Activated naive CD4-positive, alpha-beta T cell (primary cell): ENCODE measurements around the gene ERP27.

Experiments used
- DNase-seq, 4 experiments: peaks; one replicate each; lab custom pipeline; 2025; lab: John Stamatoyannopoulos, UW

The ERP27 gene

DNA sequence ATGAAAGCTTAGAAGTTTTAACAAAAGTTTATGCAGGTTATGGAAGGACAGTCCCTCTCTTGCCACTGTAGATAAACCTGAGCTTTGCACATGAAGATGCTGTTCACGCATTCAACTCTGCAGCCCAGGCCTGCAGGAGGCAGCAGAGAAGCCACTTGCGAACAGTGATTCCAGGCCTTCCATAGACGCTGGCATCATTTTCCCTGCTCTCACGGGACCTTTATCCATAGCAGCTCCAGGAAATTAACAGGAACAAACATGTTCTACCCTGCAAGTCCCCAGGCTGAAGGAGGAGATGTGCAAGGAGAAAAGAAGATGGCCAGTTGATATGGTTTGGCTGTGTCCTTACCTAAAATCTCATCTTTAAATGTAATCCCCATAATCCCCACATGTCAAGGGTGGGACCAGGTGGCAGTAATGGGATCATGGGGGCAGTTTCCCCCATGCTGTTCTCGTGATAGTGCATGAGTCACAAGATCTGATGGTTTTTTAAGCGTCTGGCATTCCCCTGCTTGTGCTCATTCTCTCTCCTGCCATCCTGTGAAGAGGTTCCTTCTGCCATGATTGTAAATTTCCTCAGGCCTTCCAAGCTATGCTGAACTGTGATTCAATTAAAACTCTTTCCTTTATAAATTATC is 2.0 kb downstream of the ERP27 start:
- DNase-seq, result no peak

DNA sequence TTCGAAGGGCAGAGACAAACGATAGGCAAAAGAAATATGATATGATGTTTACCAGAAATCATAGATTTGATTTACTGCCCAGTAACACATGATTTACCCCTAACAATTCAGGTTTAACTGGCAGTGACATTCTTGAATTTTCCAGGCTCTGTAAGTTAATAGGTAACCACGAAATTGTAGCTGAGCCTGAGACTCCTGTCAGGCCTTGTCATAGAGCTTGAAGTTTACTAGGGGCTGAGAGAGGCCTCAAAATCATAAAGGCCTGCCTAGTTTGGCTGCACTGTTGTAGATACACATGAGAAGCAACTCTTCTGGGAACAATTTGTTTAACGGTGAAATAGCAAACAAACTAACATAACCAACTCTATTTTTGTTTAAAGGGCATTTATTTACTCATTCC is 3.3 kb downstream of the ERP27 start:
- no peak for DNase-seq

DNA sequence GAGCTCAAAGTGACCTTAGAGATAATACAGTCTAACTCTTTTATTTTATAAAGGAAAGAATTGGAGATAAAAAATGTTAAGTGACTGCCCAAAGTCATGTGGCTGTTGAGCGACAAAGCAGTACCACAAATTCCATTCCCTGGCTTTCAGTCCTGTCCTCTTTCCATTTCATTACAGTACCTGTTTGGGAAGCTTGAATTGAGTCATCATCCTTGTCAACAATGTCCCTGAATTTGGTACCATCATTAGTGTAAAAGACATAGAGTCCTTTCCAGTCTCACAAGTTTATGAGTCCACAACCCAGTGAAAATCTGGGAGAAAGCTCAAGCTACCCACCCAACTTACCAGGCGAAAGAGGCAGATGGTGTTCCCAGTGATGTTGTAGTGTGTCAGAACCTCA is 3.8 kb downstream of the ERP27 start:
- DNase-seq, result no peak

DNA sequence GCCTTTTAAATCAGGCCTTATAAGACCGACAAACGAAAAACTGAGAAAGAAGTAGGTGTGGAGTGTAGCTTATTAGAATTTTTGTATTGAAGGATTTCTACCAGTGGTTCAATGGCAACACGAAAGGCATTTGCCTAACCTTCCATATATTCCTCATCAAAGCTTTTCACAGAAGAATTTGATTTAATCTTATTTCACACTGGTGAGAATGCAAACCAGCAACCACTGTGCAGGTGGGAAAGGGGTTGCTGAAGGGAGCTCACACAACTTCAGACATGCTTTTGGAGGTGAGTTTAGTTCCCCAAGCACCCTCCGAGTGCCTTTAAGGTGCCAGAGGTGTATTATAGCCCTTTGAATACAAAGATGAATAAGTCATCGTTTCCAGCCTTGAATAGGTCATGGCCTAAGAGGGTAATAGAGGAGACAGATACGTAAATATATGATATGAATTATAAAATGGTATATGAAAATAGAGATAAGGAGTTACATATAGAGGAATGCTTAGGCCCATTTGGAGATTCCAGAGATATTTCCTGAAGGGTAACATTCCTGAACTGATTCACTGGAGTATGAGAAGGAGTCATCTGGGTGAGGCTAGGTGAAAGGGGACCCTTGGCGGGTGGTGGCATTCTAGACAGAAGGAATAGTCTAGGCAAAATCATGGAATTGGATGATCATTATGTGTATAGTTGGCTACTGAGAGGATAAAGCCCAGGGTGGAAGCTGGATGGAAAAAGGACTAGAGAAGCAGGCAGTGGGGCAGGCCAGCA is 6.4 kb downstream of the ERP27 start:
- DNase-seq, result no peak

DNA sequence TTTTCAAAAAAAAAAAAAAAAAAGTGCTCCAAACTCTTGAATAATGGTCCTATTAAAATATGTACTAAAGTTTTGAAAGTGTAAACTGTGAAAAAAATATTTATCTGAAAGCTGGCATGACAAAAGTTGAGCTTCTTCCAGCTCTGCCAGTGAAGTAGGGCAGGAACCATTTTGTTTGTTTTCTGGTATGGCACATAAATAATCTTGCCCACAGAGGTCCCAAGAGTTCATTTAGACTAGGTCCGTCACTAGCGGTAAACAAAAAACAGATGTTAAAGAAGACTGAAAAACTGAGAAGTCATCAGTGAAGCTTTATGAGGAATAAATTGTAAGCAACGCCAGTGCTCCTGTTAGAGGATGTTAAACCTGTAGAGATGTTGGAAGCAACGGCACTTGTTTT is 7.0 kb downstream of the ERP27 start:
- no peak for DNase-seq

DNA sequence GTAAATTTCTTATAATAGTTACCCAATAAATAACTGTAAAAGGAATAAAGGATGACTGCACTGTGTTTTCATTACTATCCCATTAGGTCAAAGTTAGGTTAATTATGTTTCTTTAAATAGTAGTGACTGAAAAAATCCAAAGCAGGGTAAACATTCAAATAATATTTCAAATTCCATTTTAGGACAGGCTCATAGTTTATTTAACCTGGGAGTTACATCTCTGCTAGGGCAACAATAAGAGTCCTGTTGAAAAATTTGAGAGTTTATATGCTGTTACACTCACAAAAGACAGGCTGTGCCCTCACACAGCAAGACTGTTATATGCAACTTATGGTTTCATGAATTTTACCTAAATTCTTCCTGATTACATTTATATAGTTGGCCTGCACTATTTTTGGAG is 8.0 kb downstream of the ERP27 start:
- DNase-seq, result no peak

DNA sequence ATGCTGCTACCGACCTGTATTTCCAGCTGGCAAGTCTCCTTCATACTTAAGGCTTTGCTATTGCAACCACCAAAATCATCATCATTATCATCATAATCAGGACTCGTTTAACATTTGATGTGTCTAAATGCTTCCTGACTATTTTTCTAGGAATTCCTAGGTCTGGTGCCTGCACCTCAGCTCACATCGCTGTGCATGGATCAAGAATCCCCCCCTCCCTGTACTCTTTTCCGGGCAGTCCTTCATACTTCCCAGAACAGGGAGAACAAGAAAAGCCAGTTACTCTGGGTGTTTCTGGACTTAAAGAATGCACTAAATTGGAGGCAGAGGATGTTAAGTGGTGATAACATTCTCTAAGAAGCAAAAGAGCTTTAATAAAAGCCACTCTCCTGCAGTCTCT is 9.4 kb downstream of the ERP27 start:
- no peak for DNase-seq

DNA sequence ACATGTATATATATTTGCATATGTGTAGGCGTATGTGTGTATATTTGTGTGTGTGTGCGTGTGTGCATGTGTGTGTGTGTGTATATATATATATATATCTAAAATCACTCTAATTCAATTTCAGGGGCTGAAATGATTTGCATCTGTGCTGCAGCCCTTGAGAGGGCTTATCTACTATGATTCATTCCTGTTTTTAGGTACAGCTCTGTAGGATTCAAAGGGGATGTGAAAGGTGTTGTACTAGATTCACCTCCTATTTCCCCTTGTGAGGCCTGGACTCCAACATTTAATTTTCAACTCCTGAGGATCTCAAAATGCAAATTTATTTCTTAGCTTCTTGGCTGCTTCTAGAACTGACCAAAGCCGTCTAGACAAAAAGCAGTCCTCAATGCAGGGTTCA is 11.1 kb downstream of the ERP27 start:
- DNase-seq, result no peak

DNA sequence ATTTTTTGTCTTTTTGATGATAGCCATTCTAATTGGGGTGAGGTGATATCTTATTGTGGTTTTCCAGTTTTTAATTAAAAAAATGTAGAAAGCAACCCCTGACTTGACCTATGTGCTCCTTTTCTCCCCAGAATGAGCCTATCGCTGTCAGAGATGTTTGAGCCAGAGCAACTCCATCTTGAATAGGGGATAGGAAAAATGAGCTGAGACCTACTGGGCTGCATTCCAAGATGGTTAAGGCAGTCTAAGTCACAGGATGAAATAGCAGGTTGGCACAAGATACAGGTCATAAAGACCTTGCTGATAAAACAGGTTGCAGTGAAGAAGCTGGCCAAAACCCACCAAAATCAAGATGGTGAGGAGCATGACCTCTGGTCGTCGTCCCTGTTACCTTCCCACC is 13.8 kb downstream of the ERP27 start:
- DNase-seq, result no peak

DNA sequence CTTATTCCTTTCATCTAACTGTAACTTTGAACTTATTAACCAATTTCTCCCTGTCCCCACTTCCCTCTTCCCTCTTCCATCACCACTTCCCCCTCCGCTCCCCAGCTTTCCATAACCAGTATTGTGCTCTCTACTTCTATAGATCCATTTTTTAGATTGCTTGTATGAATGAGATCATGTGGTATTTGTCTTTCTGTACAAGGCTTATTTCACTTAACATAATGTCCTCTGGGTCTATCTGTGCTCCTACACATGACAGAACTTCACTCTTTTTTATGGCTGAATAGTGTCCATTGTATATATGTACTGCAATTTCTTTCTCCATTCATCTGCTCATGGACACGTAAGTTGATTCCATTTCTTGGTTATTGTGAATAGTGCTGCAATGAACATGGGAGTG is 14.4 kb downstream of the ERP27 start:
- no peak for DNase-seq

DNA sequence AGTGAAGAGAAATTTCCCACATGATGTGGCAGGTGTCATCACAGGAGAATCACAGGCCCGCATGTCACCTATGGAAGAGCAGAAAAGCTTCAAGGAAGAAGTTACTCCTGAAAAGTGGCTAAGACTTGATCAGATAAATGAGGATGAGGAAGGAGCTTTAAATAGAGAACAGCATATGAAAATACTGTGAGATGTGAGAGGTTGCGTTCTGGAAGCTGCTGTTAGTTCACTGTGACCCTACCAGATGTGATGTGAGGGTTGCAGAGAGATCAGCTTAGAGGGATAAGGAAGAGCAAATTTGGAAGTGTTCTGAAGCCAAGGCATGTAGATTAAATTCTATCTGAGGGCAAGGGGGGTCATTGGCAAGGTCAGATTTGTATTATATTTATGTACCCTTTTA is 17.1 kb downstream of the ERP27 start:
- no peak for DNase-seq

DNA sequence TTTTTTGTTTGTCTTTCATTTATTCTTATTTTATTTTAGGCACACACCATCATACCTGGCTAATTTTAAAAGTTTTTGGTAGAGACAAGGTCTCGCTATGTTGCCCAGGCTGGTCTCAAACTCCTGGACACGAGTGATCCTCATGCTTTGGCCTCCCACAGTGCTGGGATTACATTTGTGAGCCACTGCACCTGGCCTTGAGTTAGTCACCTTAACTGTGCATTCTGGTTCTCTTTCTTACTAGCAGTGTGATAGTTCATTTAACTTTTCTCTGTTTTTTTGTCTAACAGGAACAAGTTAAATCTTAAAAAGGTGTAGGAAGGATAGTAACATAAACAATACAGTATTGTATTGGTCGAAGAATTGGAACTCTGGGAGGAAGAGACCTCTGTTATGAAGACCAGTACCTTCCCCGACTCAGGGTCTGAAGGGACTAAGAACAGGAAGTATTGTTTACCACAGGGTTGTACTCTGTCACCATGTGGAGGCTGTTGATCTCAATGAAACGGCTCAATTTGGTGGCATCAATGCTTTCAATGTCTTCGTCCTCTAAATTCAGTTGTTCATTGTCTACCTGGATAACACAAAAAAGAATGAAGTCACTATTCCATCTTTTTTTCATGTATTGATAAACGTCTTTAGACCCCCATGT is 17.7 kb downstream of the ERP27 start:
- no peak for DNase-seq

DNA sequence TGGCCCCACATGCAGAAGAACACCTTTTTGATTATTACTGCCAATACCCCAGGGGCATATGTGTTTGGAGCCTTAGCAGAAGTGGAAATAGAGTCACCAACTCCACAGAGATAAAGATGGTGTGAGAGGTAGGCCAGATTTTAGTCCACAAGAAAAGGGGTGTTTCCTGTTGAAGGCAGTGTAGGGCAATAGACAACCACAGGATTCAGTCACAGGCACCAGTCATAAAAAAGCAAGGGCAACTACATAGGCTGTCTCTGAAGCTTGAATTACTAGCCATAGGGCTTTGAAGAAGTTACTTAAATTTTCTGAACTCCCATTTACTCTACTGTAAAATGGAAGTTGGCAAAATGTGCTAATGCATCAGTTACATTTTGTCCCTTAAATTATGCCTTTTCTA is 18.9 kb downstream of the ERP27 start:
- no peak for DNase-seq

DNA sequence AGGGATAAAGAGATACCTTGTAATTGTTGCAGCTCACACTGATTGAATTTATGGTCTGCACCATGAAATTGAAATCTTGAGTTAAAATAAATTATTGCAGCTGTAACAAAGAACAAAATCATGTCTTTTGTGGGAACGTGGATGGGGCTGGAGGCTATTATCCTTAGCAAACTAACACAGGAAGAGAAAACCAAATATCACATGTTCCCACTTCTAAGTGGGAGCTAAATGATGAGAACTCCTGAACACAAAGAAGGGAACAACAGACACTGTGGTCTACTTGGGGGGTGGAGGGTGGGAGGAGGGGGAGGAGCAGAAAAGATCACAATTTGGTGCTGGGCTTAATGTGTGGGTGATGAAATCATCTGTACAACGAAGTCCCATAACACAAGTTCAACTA is 22.6 kb downstream of the ERP27 start:
- DNase-seq, result no peak

DNA sequence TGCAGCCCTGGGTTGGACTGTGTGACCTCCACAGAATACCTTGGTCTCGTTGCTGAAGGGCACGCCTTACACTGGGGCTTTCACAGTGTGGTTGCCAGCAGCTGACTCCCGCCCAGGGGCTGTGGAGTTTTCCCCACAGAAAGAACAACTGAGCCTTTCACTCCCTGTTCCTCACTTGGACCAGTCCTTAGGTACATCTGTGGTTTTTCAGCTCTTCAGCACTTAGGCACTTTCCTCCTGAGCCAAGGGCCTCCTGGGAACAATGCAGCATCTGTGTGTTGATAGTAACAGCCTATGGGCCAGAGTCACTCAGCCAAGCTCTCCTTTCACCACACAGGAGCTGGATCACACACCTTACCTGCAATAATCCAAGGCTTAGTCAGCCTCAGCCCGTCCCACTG is 25.0 kb downstream of the ERP27 start:
- no peak for DNase-seq

DNA sequence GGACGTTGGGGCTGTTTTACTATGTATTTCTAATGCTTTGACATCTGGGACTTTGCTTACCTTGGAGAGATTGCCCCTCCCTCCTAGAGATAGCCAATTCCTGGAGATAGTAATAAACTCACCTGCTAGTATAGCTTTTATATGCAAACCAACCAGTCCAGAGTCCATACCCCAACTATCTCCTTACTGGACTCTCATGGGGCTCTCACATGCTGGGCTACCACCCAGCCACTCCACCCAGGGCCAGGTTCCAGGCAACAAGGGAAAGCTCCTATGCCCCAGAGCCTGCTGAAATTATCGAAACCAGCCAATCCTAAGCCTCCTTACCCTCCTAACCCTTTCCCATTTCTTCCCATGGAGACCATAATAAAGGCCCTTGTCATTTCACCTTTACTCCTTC is 27.2 kb downstream of the ERP27 start:
- no peak for DNase-seq

DNA sequence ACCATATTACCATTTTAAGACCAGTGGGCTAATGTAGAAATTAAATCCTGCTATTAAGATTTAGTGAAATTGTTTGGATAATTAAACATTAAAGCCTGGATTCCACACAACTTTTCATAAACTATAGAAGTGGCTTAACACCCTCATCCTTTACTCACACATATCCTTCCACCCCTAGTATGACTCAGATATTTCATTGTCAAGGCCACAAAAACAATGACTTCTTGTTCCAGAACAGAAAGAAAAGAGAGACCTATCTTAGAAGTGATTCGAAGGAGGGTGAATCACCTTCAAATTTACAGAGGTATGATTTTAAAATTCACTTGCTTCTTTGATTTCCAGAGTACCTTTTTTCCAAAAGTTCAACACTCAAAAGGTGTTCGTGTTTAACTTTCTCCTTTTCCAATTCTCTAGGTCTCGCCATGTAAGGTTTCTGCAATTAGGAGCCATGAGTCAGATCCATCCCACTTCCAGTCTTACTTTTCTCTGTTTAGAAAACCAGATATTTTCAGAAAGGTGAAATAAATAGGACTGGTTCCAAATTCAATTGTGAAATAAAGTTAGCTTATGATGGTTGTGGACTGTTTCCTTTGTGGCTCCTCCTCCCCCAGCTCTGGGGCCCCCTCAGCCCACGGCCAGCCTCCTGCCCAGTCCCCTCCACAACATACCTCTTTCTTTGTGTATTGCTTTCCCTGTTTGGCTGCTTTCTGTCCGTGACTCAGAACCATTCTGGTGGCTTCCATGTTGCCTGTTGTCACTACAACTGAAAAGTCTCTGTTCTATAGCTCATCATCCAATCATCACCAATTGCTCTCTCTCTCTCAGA is 28.0 kb downstream of the ERP27 start:
- DNase-seq, result no peak

DNA sequence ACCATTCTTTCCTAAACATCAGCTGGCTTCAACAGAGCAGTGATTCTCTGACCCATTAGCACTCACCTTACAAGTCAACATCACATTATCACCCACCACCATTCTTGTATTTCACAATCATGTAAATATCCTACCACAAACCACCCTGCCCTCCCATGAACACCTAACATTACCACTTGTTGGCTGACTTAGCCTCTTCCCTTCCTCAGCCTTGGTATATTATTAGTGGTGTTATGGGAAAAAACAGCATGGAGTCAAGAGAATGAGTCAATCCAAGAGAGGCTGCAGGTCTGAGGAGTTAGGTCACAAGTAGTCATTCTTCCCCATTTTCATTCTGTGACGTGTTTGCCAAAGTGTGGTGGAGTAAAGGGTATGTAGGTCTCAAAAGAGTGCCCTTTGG is 30.4 kb downstream of the ERP27 start:
- no peak for DNase-seq

DNA sequence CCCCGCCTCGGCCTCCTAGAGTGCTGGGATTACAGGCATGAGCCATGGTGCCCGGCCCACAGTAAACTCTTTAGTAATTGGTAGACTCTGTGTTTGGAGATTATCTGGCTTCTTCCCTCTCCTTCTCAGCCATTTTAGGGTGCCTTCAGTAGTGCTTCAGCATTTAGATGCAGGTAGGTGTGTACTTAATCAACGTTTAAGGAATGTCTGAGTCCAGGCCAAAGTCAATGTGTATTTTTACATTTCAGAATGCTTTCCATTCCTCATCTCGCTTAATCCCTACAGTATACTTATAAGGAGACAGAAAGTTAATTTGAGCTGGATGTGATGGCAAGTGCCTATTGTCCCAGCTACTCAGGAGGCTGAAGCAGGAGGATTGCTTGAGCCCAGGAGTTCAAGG is 32.2 kb downstream of the ERP27 start:
- DNase-seq, result no peak

DNA sequence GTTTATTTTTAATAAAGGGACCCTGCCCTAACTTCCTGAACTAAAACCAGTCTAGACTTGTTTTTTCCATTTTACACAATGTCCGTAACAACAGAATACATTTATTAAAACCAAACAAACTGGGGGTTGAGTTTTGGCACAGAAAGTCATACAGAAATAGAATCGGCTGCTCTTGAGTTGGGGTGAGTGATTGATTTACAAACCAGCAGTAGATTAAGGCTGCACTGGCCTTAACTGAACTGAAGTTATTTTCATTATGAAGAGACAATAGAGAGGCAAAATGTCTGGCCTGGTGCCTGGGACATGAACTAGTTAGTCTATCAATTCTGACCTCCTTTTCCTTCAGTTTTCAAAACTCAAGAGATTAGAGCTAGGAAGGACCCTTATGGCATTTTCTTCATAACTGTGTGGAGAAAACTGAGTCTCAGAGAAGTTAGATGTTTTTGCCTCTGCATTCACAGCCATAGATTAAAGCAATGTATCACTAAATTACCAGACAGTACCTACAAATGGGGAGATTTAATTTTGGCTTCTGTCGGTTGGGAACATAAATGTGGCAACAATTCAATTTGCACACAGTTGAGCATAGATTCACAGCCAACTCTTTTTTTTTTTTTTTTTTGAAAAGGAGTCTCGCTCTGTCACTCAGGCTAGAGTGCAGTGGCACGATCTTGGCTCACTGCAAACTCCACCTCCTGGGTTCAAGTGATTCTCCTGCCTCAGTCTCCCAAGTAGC is 32.9 kb downstream of the ERP27 start:
- DNase-seq, result no peak

DNA sequence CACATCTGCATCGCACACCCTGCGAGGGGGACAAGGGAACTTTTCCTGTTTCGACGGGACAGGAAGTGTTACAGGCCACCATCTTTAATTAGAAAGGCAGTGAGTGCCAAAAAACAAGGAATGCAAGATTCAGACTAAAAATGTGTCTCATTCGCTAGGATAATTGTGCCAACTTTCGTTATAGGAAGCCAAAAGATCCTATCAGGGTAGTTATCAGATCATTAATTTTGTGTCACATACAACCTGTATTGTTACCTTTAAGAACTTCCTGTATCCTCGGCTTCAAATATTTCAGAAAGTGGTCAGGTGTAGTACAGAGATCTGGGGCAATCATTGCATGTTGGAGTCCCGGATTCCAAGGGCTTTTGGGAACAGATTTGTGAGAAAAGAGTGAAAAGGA is 33.5 kb downstream of the ERP27 start:
- no peak for DNase-seq
